Liver (tissue), 9 donors: ENCODE results near the gene SLC39A13. TPM values are rescaled to one million over a fixed set of nuclear protein-coding genes. Genes with fewer than 3 reads are reported as not detected.
A peak's percentile ranks its signal among the peaks of the same experiment; 100 is the strongest.

Experiments
- DNase-seq: peaks from one replicate; pipeline ENCODE4 v3.0.0-alpha.2; 2017; ENCODE audit warnings: low spot score
- H3K27ac ChIP-seq, 2 donors: one replicate each; pipeline ENCODE4 v1.7.0; 2013; ENCODE audit warnings: inconsistent platforms in 2 of 2, low read length in 2 of 2, control low read depth in 1 of 2, low read depth in 1 of 2, mild to moderate bottlenecking in 1 of 2
- H3K27me3 ChIP-seq, 4 donors: one replicate each; pipeline versions ENCODE4 v1.6.1 to v1.7.0; 2013; ENCODE audit warnings: low read length in 3 of 4, inconsistent platforms in 1 of 4, mild to moderate bottlenecking in 1 of 4, moderate library complexity in 1 of 4; ENCODE audit not compliant: control insufficient read depth in 4 of 4, insufficient read depth in 4 of 4
- H3K36me3 ChIP-seq, 4 donors: one replicate each; pipeline versions ENCODE4 v1.6.1 to v1.7.0; 2013; ENCODE audit warnings: low read length in 3 of 4, mild to moderate bottlenecking in 3 of 4, low read depth in 1 of 4, moderate library complexity in 1 of 4; ENCODE audit not compliant: control insufficient read depth in 4 of 4, insufficient read depth in 3 of 4
- H3K4me1 ChIP-seq, 4 donors: one replicate each; pipeline versions ENCODE4 v1.6.1 to v1.7.0; 2013; ENCODE audit warnings: low read length in 3 of 4, mild to moderate bottlenecking in 3 of 4, moderate library complexity in 1 of 4; ENCODE audit not compliant: control insufficient read depth in 4 of 4, insufficient read depth in 4 of 4
- H3K4me3 ChIP-seq, 3 donors: one replicate each; pipeline versions ENCODE4 v1.6.1 to v1.7.0; 2013; ENCODE audit warnings: low read length in 3 of 3, control low read depth in 1 of 3, low read depth in 1 of 3, mild to moderate bottlenecking in 1 of 3
- H3K9ac ChIP-seq, 2 donors: one replicate each; pipeline ENCODE4 v1.7.0; 2013; ENCODE audit warnings: low read length in 2 of 2, mild to moderate bottlenecking in 2 of 2, moderate library complexity in 2 of 2, control low read depth in 1 of 2, low read depth in 1 of 2
- H3K9me3 ChIP-seq, 4 donors: one replicate each; pipeline versions ENCODE4 v1.6.1 to v1.7.0; 2013; ENCODE audit warnings: low read length in 3 of 4; ENCODE audit not compliant: control insufficient read depth in 4 of 4
- FOXA1 ChIP-seq: IDR thresholded peaks from 2 replicates; pipeline ENCODE4 v1.6.1; 2016; ENCODE audit warnings: antibody characterized with exemption
- FOXA2 ChIP-seq: IDR thresholded peaks from 2 replicates; pipeline ENCODE4 v1.6.1; 2016; ENCODE audit warnings: antibody characterized with exemption
- GABPA ChIP-seq, 2 donors: IDR thresholded peaks in 1 of 2; conservative IDR thresholded peaks in 1 of 2; 2 replicates each; pipeline ENCODE4 v1.6.1; 2016; ENCODE audit warnings: antibody characterized with exemption in 2 of 2, mild to moderate bottlenecking in 1 of 2, moderate library complexity in 1 of 2
- HNF4G ChIP-seq: IDR thresholded peaks from 2 replicates; pipeline ENCODE4 v1.6.1; 2016; ENCODE audit warnings: antibody characterized with exemption
- NR2F2 ChIP-seq: IDR thresholded peaks from 2 replicates; pipeline ENCODE4 v1.6.1; 2016; ENCODE audit warnings: antibody characterized with exemption
- RAD21 ChIP-seq, 2 donors: IDR thresholded peaks; 2 replicates each; pipeline ENCODE4 v1.6.1; 2016; ENCODE audit warnings: antibody characterized with exemption in 2 of 2, mild to moderate bottlenecking in 2 of 2
- REST ChIP-seq: IDR thresholded peaks from 2 replicates; pipeline ENCODE4 v1.6.1; 2016; ENCODE audit warnings: antibody characterized with exemption, mild to moderate bottlenecking
- RXRA ChIP-seq, 2 donors: IDR thresholded peaks; 2 replicates each; pipeline ENCODE4 v1.6.1; 2017 to 2018; ENCODE audit warnings: antibody characterized with exemption in 2 of 2, mild to moderate bottlenecking in 1 of 2
- SP1 ChIP-seq: IDR thresholded peaks from 2 replicates; pipeline ENCODE4 v1.6.1; 2018; ENCODE audit warnings: antibody characterized with exemption, mild to moderate bottlenecking
- TAF1 ChIP-seq: conservative IDR thresholded peaks from 2 replicates; pipeline ENCODE4 v1.6.1; 2016; ENCODE audit warnings: antibody characterized with exemption, mild to moderate bottlenecking
- YY1 ChIP-seq: IDR thresholded peaks from 2 replicates; pipeline ENCODE4 v1.6.1; 2016; ENCODE audit warnings: antibody characterized with exemption, mild to moderate bottlenecking
- ZBTB33 ChIP-seq: IDR thresholded peaks from 2 replicates; pipeline ENCODE4 v1.6.1; 2016; ENCODE audit warnings: antibody characterized with exemption
- WGBS: extraction: QIAGEN DNeasy Blood & Tissue Kit; methylation state at CpG from one replicate; pipeline ENCODE4 v1.1.7; 2013; 5-methylcytosine and 5-hydroxymethylcytosine counted together
- polyA plus RNA-seq, 2 donors: library from polyadenylated mRNA; stranded (reverse) in 1 of 2; unstranded in 1 of 2; fragments of 200-250 nt in 1 of 2; fragments of >200 nt in 1 of 2; fragmentation: Nextera tagmentation in 1 of 2; extraction: Ambion mirVana in 1 of 2; gene quantifications; one replicate each; pipeline versions ENCODE4 v1.2.1 to v1.2.3, GENCODE V29; 2013 to 2015
- total RNA-seq, 2 donors: library from RNA; depleted of rRNA; stranded (reverse); fragments of >200 nt; gene quantifications; one replicate each; pipeline ENCODE4 v1.2.3, GENCODE V29; 2014
- TF ChIP-seq, protein P1 (sequence below): fragments of 150-350 bp; IDR thresholded peaks from 2 replicates; pipeline ENCODE4 v1.5.1; 2017; ENCODE audit warnings: improper control_type of control experiment, low read depth, low read length; ENCODE audit not compliant: missing input control
- TF ChIP-seq, protein P2 (sequence below): IDR thresholded peaks from 2 replicates; pipeline ENCODE4 v1.6.1; 2016; ENCODE audit warnings: antibody characterized with exemption
- donor health status: healthy.
- donor health status: healthy.
- donor health status: healthy.
- donor health status: healthy.
- donor health status: healthy.

The SLC39A13 gene
- total and polyA plus RNA-seq, 4 donors: 8.2 to 17.5 (median 10.7) TPM

DNA sequence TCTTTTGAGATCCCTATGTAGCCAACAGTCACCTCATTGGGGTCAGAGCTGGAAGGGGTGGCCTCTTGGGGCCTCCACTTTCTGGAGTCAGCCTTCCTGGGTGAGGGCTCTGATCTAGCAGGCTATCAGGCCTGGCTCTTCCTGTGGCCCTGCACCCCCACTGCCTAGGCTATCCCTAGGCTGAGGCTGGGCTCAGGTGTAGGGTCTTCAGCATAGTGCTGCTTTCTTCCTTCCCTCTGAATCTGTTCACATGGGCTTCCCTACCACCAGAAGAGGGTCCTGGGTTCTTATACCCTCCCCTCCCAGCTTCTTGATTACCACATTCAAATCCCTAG lies 29.6 kb upstream of the SLC39A13 start:
- no peak for TF ChIP-seq FOXA1
- TF ChIP-seq YY1: no peak
- no peak for TF ChIP-seq HNF4G
- no peak for TF ChIP-seq RXRA (IDR thresholded peaks at IDR 0.05)
- no peak for TF ChIP-seq RAD21 (IDR thresholded peaks at IDR 0.05)
- TF ChIP-seq, protein P1, sequence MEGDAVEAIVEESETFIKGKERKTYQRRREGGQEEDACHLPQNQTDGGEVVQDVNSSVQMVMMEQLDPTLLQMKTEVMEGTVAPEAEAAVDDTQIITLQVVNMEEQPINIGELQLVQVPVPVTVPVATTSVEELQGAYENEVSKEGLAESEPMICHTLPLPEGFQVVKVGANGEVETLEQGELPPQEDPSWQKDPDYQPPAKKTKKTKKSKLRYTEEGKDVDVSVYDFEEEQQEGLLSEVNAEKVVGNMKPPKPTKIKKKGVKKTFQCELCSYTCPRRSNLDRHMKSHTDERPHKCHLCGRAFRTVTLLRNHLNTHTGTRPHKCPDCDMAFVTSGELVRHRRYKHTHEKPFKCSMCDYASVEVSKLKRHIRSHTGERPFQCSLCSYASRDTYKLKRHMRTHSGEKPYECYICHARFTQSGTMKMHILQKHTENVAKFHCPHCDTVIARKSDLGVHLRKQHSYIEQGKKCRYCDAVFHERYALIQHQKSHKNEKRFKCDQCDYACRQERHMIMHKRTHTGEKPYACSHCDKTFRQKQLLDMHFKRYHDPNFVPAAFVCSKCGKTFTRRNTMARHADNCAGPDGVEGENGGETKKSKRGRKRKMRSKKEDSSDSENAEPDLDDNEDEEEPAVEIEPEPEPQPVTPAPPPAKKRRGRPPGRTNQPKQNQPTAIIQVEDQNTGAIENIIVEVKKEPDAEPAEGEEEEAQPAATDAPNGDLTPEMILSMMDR: no peak
- TF ChIP-seq REST: no peak
- no peak for TF ChIP-seq FOXA2
- TF ChIP-seq, protein P2, sequence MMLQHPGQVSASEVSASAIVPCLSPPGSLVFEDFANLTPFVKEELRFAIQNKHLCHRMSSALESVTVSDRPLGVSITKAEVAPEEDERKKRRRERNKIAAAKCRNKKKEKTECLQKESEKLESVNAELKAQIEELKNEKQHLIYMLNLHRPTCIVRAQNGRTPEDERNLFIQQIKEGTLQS: no peak
- TF ChIP-seq SP1: no peak
- no peak for TF ChIP-seq NR2F2
- no peak for TF ChIP-seq ZBTB33
- TF ChIP-seq TAF1: no peak
- Histone ChIP-seq H3K27me3 (no peaks in the 10 kb centered on the region), H3K36me3 (no peaks in the 10 kb centered on the region), H3K27ac (peak overlapping the region; percentile 14 to 72), H3K4me3 (no peak overlapping the region), H3K9ac (no peak overlapping the region), H3K4me1 (peaks cover 0 to 3% (median 2%) of the 10 kb centered on the region in 4 donors), H3K9me3 (no peaks in the 10 kb centered on the region)
- DNase-seq: no peak

- peaks cover 0 to 3% (median 2%) of the 10 kb centered on the region in 4 donors for H3K4me1 ChIP-seq
- WGBS: 89% methylated on average over 2 of the region's 2 CpGs
Observed at GRCh38 chr11:47379317-47379716, 29.1 kb upstream of the SLC39A13 start.

More at GRCh38 chr11:47379317-47379716, 29.1 kb upstream of the SLC39A13 start:
- Histone ChIP-seq H3K27ac (no peak overlapping the region), H3K4me3 (no peak overlapping the region), H3K9ac (no peak overlapping the region), H3K36me3 (no peaks in the 10 kb centered on the region), H3K27me3 (no peaks in the 10 kb centered on the region), H3K9me3 (no peaks in the 10 kb centered on the region)
- no peak for TF ChIP-seq NR2F2
- no peak for TF ChIP-seq RAD21 (IDR thresholded peaks at IDR 0.05)
- TF ChIP-seq FOXA2: no peak
- TF ChIP-seq GABPA (IDR thresholded peaks at IDR 0.05 in 1 of 2, conservative IDR thresholded peaks at IDR 0.05 in 1 of 2): no peak
- DNase-seq: no peak
